ENCODE results near the gene B4GALNT2.
A peak's percentile ranks its signal among the peaks of the same experiment; 100 is the strongest.

The B4GALNT2 gene

GRCh38 chr17:49214676-49215360 is 82.2 kb downstream of the B4GALNT2 start:
- DNase-seq: no peak

- no peak for DNase-seq
Measured at GRCh38 chr17:49216482-49216881, 83.9 kb downstream of the B4GALNT2 start.

DNA sequence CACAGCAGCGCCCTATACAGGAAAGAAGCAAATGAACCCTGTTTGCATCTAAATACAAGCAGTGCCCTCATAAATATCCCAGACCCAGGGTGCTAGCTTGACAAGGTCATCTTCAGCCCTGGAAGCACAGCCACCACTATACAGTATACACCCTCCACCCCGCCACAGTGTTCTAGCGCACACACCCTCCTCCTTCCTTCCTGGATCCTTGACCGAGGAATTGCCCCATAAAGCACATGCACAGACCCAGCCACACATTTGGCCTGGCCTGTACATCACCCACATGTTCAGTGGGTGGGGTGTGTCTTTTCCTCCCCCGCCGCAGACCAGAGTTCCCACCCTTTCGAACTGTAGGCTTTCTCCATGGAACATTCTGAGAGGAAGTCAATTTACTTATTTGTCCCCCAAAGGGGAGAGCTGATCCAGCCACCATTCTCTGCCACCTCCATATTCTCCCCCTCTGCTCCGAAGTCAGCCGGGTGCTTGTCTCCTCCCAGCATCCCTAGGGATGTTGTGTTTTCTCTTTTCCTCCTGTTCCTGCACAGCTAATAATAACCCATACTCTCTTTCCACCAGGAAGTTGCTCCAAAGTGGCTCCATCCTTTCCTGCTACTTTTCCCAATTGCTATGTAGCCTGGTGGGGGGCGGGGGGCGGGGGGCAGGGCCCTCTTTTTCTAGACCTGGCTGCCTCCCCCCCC is 84.5 kb downstream of the B4GALNT2 start:
- DNase-seq: peak; percentile 34

DNA sequence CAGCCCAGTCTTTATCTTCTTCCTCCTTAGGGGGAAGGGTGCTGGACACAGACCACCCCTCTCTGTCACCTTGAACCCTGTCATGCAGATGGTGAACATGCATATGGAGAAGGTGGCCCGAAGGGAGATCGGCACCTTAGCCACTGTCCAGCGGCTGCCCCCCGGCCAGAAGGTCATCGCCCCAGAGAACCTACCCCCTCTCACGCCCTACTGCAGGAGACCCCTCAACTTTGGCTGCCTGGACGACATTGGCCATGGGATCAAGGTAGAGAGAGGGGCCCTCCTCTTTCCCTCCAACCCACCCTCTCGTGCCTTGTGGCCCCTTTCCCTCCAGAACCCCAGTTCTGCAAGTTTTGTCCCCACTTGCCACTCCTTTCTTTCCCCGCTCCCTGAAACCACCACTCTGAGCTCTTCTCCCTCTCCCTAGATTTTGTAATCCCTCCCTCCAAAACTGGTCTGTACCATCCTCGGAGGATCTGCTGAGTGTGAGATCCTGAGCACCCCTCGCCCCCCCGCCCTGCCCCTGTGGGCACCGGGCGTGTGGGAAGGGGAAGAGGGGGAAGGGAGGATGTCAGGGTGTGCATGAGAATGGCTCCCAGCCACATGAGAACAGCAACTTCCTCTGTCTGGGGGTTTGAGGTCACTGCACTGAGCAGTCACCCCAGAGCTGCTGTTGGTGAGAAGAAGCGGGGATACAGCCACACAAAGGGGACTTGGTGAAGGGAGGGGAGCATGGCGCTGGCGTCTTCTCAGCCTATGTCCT is 85.3 kb downstream of the B4GALNT2 start:
- DNase-seq: peak; percentile 20

- no peak for DNase-seq
Measured at GRCh38 chr17:49218941-49219913, 86.7 kb downstream of the B4GALNT2 start.

DNA sequence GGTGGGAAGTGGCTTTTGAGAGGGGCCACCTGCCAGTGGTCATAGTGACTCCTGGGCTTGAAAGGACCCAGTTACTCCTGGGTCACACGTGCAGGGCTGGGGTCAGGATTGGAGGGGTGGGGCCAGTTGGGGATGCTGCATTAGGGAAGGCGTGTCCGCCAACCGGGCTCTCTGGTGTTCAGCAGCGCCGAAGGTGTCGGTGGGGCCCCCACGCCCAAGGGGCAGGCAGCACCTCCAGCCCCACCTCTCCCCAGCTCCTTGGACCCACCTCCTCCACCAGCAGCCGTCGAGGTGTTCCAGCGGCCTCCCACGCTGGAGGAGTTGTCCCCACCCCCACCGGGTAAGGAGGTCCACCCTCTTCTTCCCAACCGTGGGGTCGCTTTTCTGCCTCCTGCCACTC is 87.4 kb downstream of the B4GALNT2 start:
- DNase-seq: no peak

DNA sequence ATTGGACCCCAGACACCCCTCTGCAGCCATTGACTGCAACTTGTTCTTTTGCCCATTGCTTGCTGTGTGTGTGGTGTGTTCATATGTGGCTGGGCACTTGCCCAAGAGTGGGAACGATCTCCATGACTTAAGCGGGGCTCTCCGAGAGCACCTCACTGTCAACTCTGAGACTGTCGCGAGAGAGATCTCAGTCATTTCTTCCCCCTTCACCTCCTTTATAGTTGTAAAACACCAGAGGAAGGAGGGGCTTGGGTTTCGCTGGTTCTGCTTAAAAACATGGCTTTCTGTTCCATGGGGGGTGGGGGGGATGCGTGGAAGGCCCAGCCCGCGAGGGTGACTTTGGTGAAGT is 90.6 kb downstream of the B4GALNT2 start:
- no peak for DNase-seq

GRCh38 chr17:49223517-49224197 is 91.1 kb downstream of the B4GALNT2 start:
- peak; percentile 67 for DNase-seq

GRCh38 chr17:49224198-49224996 is 91.8 kb downstream of the B4GALNT2 start:
- no peak for DNase-seq

DNA sequence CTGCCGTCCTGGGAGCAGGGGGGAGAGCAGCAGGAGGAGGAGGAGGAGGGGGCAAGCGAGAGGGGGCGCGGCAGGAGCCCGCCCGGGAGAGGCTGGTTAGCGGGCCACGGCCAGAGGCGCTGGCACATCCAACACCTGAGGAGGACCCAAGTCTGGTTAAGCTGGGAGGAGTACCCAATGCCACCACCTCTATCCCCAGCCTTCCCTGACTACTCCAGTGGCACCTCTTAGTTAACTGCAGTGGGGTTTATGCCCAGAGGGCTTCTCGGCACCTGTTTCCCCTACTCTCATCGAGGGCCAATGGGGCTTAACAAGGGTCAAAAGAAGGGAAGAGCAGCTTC is 92.4 kb downstream of the B4GALNT2 start:
- no peak for DNase-seq

GRCh38 chr17:49225554-49226236 is 93.1 kb downstream of the B4GALNT2 start:
- DNase-seq: no peak
